Activated T-cell treated with anti-CD3 and anti-CD28 coated beads, Interleukin-2, amount 50 U/mL, for 1 hour (primary cell): ENCODE data around the gene ATP5MC3.

Experiments used
- DNase-seq: peaks from one replicate; pipeline ENCODE4 v3.0.0-alpha.2; 2020

ATP5MC3 gene

DNA sequence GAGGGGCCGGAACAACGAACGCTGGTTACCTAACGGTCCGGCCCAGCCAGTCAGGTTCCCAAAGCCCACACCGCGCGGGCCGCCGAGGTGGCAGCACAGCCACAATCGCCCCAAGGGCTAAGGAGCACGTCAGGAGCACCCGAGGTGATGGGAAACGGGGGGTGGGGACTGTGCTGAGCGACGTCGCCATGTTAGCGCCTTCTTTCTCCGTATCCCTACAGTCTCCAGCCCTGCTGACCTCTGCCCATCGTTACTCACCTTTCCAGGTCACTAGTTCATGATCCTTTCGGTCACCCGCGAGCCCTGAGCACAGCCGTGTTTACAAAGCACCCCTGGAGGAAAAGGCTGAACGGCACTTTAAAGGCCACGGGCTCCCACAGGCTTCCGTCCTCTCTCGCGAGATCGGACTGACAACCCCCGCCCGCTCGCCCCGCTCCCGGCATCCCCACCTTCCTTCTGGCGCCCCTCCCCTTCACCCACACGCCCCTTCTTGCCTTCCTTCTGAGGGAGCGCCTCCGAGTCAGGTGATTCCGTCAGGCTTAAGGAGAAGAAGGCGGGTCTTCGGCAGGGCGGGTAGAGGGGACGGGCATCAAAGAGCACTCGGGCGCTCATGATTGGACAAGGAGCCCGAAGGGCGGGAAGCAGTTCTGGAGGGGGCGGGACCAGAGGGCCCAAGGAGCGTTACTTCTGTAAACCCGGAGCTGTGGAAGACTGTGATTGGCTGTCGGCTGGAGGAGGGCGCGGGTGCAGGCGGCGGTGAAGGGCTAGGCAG, 13.5 kb downstream of the ATP5MC3 start, which contains the start of gene ATF2:
ATF2 (minus strand) TSS at position 412 of the 772 bp plus-strand sequence. CDS start 31,760 bp downstream, outside the sequence.
- peak; percentile 95 for DNase-seq

DNA sequence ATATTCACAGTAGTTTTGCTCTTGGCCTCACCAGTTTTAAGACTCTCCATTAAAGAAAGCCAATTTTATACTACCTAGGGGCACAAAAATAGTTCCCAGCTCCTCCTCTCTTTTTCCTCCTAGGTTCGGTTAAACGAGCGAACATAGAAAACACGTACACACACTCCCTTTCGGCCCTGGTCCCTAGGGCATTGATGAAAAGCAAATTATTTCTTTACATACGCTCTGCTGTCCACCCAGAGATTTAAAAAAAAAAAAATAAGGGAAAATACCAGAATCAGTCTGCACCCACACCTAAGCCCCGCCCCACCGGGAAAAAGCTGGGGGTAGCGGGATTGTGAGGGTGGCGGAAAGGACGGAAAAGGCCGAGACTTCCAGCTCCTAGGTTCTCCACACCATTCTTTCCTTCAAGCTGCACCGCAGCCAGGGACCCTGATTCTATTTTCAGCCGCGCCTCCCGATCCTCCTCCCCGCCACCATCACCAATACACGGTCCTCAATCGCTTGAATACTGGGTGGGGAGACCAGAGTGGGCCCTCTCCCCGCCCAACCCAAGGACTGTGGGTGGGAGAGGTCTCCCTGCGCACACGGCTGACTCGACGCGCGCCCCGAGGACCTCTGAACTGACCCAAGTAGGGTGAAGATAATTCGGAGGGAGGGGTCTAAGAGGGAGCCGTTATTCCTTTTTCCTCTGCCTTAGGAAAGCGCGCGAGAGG, 14.3 kb downstream of the ATP5MC3 start:
- DNase-seq = no peak

DNA sequence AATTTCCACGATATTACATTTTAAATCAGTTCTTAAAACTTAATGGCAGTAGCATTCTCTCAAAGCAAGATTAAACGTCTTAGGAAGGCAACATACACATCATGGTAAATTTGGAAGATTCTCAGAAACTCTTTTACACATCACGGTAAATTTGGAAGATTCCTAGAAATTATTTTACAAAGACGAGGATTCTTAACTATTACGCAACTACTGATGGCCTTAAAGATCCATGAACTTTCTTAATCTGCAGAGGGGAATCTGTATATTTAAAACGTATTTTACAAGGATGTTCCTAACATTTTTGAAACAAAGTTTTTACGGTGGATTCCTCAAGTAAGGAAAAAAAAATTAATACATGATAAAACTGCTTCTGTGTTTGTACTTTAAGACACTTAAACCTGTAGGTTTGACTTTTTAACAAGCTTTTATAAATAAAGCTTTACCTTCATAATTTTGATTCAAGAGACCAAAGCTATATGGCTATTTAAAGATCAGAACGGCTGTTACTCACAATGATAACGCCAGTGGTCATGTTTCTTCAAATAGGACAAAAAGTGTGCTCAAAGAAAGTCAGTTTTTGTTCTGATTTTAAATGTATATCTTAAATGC, 15.2 kb downstream of the ATP5MC3 start:
- no peak for DNase-seq

DNA sequence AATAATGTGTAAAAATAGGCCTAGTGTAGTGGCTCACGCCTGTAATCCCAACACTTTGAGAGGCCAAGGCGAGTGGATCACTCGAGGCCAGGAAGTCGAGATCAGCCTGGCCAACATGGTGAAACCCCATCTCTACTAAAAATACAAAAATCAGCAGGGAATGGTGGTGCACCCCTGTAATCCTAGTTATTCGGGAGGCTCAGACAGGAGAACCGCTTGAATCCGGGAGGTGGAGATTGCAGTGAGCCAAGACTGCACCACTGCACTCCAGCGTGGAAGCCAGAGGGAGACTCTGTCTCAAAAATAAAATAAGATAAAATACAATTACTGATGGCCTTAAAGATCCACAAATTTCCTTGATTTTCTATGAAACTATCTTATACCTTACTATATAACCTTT, 17.3 kb downstream of the ATP5MC3 start:
- DNase-seq = no peak

DNA sequence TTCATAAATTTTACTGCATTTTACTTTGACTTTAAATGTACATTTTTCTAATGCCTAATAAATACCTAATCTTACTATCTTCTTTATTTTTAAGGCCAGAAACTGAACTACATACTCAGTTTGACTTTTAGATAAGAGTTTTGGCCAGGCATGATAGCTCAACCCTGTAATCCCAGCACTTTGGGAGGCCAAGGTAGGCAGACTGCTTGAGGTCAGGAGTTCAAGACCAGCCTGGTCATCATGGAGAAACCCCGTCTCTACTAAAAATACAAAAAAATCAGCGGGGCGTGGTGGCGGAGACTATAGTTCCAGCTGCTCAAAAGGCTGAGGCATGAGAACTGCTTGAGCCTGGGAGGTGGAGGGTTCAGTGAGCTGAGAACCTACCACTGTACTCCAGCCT, 22.6 kb downstream of the ATP5MC3 start:
- DNase-seq = no peak

DNA sequence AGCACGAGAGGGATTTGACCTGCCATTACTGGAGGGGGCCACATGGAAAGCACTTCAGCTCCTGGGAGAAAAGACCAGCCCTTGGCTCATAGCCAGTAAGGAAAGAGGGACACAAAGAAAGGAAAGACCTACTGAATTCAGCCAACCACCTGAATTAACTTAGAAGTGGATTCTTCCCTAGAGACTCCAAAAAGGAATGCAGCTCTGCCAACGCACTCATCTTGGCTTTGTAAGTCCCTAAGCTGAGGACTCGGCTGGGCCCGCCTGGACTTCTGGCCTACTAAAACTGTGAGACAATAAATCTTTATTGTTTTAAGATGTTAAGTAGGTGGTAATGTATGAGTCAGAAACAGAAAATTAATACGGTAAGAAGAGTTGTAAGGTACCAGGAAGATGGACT, 25.0 kb downstream of the ATP5MC3 start:
- DNase-seq = no peak

DNA sequence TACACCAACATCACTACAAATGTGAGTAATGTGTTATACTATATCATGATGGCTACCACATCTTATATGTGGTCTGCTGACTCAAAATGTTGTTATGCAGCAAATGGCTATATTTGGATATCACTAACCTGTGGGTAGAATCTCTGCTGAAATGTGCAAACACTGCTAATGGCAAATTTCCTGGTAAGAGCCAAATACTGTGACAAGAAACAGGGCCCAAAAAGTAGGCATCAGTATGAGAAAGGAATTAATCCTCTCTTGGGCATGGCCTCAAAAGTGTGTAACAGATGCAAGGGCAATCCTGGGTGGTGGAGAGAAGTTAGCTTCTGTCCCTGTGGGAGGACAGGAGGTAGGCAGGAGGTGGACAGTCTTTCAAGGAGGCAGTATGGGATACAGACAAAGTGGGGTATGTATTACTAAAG, 26.8 kb downstream of the ATP5MC3 start:
- no peak for DNase-seq

DNA sequence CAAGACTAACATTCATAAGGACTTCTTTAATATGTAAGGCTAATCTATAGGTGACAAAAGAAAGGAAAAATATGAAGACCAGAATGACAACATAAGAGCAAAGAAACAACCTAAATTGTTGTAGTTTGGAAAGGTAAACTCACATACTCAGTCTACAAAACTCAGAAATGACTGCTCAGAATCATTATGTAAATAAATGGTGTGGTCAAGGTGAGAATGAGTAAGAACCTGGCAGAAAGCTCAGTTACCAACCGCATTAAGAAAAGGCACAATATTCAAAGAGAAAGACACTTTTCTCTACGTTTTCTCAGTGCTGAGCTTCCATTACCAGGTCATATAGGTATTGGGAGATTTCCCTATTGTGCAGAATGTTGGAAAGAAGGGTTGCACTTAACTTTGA, 29.3 kb downstream of the ATP5MC3 start:
- no peak for DNase-seq

DNA sequence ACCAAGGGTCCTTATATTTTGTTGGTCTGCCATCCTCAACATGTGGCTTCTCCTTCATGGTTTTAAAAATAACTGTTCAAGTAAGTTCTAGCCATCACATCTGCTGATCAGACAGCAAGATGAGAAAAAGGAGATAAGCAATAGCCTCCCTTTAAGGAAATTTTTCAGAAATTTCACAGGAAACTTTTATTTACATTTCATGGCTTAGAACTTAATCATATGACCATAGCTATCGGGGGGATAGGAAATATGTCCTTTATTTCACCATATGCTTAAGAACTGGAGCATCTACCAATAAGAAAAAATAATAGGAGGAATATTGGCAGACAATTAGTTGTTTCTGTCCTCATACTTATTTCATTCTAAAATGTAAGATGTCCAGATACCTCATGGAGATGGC, 29.7 kb downstream of the ATP5MC3 start:
- no peak for DNase-seq

DNA sequence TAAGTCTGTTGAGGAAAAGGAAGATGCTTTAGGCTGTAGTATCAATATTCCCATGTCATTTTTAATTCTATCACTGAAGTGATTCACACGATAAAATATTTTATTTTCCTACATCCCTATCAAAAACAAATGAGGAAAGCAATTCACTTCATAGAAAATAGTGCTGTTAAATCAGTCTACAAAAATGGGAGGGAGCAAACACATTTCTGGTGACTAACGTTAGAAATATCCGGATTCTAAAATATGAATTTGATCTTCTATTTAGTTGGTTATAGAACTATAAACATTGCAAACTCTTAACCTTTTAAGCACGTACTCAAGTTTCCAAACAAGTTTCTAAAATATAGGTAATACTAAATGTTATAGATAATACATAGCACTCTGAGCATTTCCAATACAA, 34.3 kb downstream of the ATP5MC3 start:
- DNase-seq = no peak

DNA sequence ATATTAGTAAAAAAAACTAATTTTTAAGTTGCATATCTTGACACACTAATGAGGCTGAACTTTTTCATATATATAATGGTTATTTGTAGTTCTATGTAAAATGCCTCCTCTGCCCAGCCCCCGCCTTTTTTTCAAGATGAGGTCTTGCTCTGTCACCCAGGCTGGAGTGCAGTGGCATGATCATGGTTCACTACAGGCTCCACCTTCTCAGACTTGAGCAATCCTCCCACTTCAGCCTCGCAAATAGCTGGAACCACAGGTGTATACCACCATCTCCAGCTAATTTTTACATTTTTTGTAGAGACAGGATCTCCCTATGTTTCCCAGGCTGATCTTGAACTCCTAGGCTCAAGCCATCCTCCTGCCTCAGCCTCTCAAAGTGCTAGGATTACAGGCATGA, 37.8 kb downstream of the ATP5MC3 start:
- no peak for DNase-seq

DNA sequence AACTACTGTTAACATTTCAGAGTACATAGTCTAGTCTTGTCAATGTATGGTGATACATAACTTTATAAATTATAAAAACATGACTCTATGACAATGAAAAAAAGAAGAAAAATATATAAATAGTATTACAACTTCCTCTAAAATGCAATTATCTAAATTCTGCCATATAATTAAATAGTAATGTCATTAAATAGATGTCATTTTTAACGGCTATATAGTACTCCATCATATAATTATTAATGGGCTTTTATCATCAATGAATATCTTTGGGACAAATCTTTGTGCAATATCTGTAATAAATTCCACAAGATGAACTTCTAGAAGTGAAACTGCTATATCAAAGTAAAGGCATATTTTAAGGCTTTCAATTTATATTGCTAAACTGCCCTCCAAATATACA, 38.3 kb downstream of the ATP5MC3 start:
- DNase-seq = no peak

DNA sequence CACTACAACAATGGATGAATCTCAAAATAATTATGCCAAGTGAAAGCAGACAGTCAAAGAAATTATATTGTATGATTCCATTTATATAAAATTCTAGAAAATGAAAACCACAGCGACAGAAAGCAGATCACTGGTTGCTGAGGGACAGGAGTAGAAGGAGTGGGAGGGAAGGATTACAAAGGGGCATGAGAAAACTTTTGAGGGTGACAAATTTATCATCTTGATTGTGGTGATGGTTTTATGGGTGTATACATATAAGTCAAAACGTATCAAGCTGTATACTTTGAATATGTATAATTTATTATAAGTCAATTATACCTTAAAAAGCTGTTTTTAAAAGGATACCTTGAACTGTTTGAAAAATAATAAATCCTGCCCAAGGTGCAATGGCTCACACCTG, 41.2 kb downstream of the ATP5MC3 start:
- DNase-seq = no peak

DNA sequence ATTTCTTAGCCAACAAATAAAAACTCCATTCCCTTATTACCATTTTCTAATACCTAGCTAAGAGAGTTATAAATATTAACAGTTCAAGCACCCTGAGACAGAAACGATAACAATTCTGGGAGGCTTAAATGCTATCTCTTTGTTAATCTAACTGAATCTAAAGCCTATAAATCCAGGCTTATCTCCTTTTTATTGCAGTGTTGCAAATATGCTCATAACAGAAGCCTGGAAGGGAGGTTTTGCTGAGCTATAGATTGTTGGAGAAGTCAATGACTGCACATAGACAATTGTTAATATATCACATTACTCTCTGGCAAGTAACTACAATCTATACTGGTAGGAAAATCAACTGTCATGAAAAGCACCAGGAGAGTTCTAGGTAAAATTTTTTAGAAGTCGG, 43.7 kb downstream of the ATP5MC3 start:
- no peak for DNase-seq

DNA sequence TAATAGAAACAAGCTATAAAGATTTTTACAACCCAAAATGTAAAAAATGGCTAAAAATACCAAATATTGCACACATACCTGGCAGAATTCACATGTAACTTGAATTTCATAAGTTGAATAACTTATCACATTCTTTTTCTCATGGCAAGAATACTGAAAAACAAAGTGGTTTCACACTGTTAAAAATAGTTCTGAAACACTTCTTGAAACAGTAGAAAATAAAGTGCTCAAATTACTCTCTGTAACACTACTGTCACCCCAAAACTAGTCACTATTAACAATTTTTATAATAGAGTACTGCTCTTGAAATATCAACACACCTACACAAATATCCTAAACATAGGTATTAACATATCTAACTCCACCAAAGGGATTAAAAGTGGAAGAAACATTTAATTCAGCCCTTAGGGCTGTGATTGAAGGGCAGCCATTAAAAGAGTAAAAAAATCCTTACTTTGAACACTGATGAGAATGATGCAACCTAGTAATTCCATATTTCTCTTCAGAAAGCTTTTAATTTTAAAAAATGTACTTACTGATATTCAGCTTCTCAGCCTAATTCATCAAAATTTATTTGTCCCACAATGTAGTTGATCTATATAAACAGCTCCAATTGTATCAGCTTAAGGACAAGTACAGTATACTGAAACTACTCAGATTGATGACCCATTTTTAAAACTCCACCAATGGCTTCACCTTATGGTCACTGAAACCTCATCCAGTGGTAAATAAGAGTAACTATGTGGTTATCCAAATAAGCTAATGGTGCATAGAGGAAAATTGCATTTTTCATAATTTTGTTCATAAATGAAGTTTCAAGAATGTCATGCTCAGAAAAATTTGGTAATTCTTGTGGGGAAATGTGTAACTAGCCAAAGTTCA, 44.9 kb downstream of the ATP5MC3 start:
- no peak for DNase-seq

DNA sequence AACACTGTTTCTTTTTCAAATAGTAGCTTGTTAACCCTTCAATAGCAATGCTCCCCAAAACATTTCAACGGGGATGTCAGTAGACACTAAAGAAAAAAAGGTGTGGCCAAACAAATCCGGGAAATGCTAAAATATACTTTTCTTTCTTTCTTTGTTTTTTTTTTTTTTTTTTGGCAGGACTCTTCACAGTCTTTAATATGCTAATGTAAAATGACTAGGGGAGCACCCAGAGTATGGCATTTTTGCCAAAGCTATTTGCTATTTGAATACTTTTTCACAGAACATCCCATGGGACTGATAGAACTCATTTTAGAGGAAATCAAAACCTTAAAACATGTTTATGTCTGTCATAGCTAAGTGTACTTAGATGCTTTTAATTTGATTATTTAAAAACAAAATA, 45.6 kb downstream of the ATP5MC3 start:
- no peak for DNase-seq

DNA sequence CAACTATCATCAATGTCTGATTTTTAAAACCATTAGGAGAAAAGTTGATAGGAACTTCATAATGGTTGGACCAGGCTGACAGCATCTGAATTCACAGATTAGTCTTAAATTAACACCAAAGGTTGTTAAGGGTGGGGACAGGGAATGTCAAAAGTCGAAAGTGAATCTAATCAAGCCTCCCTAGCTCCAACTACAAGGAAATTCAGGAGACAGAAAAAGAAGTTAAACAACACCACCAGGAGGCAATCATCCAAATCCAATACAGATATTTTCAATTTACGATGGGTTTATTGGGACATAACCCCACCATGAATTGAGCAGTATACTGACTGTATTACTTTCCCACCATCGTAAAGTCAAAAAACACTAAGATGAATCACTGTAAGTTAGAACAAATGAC, 46.3 kb downstream of the ATP5MC3 start:
- DNase-seq = no peak

DNA sequence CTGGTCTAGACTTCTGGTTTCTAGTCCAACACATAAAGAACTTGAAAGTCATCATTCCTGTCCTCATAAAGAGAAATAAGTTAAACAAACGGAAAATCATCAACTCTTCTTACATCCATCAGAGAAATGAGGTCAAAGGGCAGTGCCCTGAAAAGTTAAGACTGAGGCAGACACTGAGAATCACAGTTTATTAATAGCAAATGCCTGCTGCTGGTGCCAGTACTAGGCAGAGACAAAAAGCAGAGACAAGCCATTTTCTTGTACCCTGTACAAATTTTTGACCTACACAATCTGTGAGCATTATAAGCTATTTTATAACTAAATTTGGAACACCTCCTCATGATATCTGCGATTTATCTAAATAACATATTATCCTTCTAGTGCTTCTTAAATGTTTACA, 50.3 kb downstream of the ATP5MC3 start:
- DNase-seq = no peak

DNA sequence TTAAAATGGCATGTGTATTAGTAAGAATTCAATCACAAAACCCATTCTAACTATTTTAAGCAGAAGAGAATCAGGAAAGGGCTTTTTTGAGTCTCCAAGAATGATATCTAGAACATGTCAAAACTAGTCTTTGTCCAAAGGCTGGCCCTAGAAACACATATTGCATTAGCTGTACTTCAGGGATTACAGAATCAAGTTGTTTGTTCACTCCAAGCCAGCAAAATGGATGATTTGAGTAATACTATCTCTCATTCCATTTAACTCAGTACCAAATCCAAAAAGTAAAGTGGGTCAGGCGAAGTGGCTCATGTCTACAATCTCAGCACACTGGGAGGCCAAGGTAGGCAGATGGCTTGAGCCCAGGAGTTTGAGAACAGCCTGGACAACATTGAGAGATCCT, 54.8 kb downstream of the ATP5MC3 start:
- no peak for DNase-seq
